BLaER1 treated with 17β-estradiol and CSF1 and Interleukin-3, amounts not matched to agents 10 nM and 100 nM (cell line): ENCODE data around the gene C1orf141.
A peak's percentile ranks its signal among the peaks of the same experiment; 100 is the strongest.

Experiments
- H3K27ac ChIP-seq, 11 experiments: shearing (Covaris generic); formaldehyde crosslinking; 2 replicates each; pipeline ENCODE4 v1.8.1; 2022
- H3K27me3 ChIP-seq, 11 experiments: shearing (Covaris generic); formaldehyde crosslinking; 2 replicates each; pipeline ENCODE4 v1.8.1; 2022
- H3K36me3 ChIP-seq, 11 experiments: shearing (Covaris generic); formaldehyde crosslinking; 2 replicates each; pipeline ENCODE4 v1.8.1; 2022
- H3K4me1 ChIP-seq, 10 experiments: shearing (Covaris generic); formaldehyde crosslinking; 2 replicates each; pipeline ENCODE4 v1.8.1; 2022
- H3K4me2 ChIP-seq, 11 experiments: shearing (Covaris generic); formaldehyde crosslinking; 2 replicates each; pipeline ENCODE4 v1.8.1; 2022
- H3K4me3 ChIP-seq, 10 experiments: shearing (Covaris generic); formaldehyde crosslinking; 2 replicates each; pipeline ENCODE4 v1.8.1; 2022
- H3K9ac ChIP-seq, 11 experiments: shearing (Covaris generic); formaldehyde crosslinking; 2 replicates each; pipeline ENCODE4 v1.8.1; 2022
- H3K9me3 ChIP-seq, 11 experiments: shearing (Covaris generic); formaldehyde crosslinking; replicated peaks in 1 of 11; 2 replicates each; pipeline ENCODE4 v1.8.1; 2022
- H4K20me1 ChIP-seq, 11 experiments: shearing (Covaris generic); formaldehyde crosslinking; 2 replicates each; pipeline ENCODE4 v1.8.1; 2022
- Cebpa-rat ChIP-seq, 11 experiments: shearing (Covaris generic); IDR thresholded peaks; 2 replicates each; pipeline ENCODE4 v1.8.1; 2022

The C1orf141 gene

GRCh38 chr1:67133177-67133576, 1.6 kb downstream of the C1orf141 start:
- Histone ChIP-seq H3K4me2 (no peak overlapping the region), H3K9ac (no peak overlapping the region), H3K27me3 (no peaks in the 10 kb centered on the region), H4K20me1 (no peaks in the 10 kb centered on the region), H3K4me1 (no peaks in the 10 kb centered on the region), H3K27ac (no peak overlapping the region), H3K9me3 (peaks cover 0 to 10% (median 6%) of the 10 kb centered on the region in 11 experiments; a peak in 4 of 22 replicates), H3K4me3 (no peak overlapping the region), H3K36me3 (no peaks in the 10 kb centered on the region)
- TF ChIP-seq Cebpa-rat (IDR thresholded peaks at IDR 0.05): no peak

- Histone ChIP-seq H3K4me3 (no peak overlapping the region), H3K4me2 (no peak overlapping the region), H3K36me3 (no peaks in the 10 kb centered on the region), H3K27me3 (no peaks in the 10 kb centered on the region), H3K9me3 (peaks cover 0 to 10% (median 6%) of the 10 kb centered on the region in 11 experiments; a peak in 4 of 22 replicates), H3K9ac (no peak overlapping the region), H3K27ac (no peak overlapping the region), H4K20me1 (no peaks in the 10 kb centered on the region), H3K4me1 (peaks cover 0 to 8% (median 0%) of the 10 kb centered on the region in 10 experiments; a peak in 3 of 20 replicates)
- TF ChIP-seq Cebpa-rat (IDR thresholded peaks at IDR 0.05): no peak
Observed at GRCh38 chr1:67130673-67131072, 4.1 kb downstream of the C1orf141 start.

DNA sequence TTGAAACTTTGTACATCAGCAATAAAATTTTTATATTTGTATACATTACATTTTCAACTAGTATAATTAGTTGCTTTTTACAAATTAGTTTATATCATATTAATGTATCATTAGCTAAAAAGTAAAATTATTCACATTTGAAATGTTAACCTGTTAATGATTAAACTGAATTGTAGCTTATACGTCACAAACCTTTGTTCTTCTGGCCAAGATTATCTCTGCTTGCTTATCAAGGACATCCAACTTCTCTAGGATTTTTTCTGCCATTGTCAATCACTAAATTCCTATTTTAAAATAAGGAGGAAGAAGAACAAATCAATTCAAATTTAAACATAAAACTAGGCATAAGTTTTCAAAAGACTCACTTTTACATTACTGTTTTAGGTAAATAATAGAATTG, 7.8 kb downstream of the C1orf141 start:
- H3K9ac ChIP-seq: no peak overlapping the region
- no peak for TF ChIP-seq Cebpa-rat (IDR thresholded peaks at IDR 0.05)
- no peak overlapping the region for H3K4me2 ChIP-seq
- no peaks in the 10 kb centered on the region for H4K20me1 ChIP-seq
- no peak overlapping the region for H3K4me3 ChIP-seq
- peaks cover 0 to 8% (median 0%) of the 10 kb centered on the region in 10 experiments; a peak in 3 of 20 replicates for H3K4me1 ChIP-seq
- no peaks in the 10 kb centered on the region for H3K27me3 ChIP-seq
- H3K9me3 ChIP-seq: no peaks in the 10 kb centered on the region
- H3K36me3 ChIP-seq: no peaks in the 10 kb centered on the region
- H3K27ac ChIP-seq: no peak overlapping the region

- H3K4me2 ChIP-seq: peak overlapping the region in 1 of 11 experiments; percentile 8; a peak in 1 of 22 replicates
Observed at GRCh38 chr1:67126111-67126746, 8.5 kb downstream of the C1orf141 start.

DNA sequence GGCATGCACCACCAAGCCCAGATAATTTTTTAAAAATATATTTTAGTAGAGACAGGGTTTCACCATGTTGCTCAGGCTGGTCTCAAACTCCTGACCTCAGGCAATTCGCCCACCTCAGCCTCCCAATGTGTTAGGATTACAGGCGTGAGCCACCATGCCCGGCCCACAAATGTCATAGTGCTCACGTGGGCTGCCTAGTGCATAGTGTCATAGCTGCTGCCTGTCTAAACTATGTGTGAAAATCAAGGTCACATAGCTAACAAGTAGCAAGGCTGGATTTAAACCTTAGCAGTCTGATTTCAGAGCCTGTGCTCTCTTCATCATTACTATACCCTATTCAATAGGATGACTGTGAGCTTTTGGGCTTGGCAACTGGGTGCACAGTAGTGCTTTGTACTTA, 10.3 kb downstream of the C1orf141 start:
- no peak for TF ChIP-seq Cebpa-rat (IDR thresholded peaks at IDR 0.05)
- no peak overlapping the region for H3K27ac ChIP-seq
- no peak overlapping the region for H3K4me3 ChIP-seq
- peaks cover 0 to 5% (median 0%) of the 10 kb centered on the region in 11 experiments; a peak in 2 of 22 replicates for H3K9me3 ChIP-seq
- no peaks in the 10 kb centered on the region for H3K36me3 ChIP-seq
- no peaks in the 10 kb centered on the region for H3K27me3 ChIP-seq
- peaks cover 0 to 8% (median 0%) of the 10 kb centered on the region in 10 experiments; a peak in 3 of 20 replicates for H3K4me1 ChIP-seq
- H3K4me2 ChIP-seq: no peak overlapping the region
- no peaks in the 10 kb centered on the region for H4K20me1 ChIP-seq
- H3K9ac ChIP-seq: no peak overlapping the region

More at GRCh38 chr1:67126111-67126746, 8.5 kb downstream of the C1orf141 start:
- Histone ChIP-seq H3K36me3 (no peaks in the 10 kb centered on the region), H4K20me1 (no peaks in the 10 kb centered on the region), H3K27ac (no peak overlapping the region), H3K4me1 (peaks cover 0 to 8% (median 0%) of the 10 kb centered on the region in 10 experiments; a peak in 3 of 20 replicates), H3K9me3 (no peaks in the 10 kb centered on the region), H3K27me3 (no peaks in the 10 kb centered on the region), H3K4me3 (no peak overlapping the region), H3K9ac (no peak overlapping the region)
- no peak for TF ChIP-seq Cebpa-rat (IDR thresholded peaks at IDR 0.05)

DNA sequence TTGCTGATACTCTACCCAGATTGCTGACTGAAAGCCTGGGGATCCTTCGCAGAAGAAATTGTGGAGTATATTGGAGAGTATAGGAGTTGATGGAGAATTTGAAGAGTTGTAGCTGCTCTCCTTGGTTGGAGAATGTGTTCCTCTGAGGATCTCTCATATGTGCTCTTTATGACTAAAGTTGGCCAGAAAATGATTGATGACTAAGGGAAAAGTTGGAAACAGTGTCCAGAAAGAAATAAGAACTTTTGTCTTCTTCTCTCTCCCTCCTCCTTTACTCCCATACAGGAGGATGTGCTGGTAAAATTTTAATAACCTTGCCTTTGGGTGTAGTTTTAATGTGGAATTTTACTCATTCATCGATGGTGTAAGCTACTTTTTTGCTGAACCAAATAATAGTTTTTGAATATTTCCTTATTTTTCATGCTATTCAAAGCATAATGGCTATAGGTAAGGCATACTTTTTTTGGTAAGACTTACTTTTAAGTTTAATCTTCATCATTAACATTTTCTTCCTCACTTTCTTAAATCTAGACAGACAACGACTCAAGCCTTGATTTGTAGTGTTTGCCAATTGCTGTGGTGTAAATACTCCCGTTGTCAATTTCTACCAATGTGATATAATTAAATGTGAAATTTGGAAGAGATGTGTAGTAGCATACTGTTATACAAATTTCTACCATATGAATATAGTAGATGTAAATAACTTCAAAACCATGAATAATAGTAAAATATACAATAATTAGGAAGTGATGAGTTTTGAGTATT, 13.7 kb downstream of the C1orf141 start:
- no peak for TF ChIP-seq Cebpa-rat (IDR thresholded peaks at IDR 0.05)
- peaks cover 0 to 6% (median 2%) of the 10 kb centered on the region in 10 experiments; a peak in 5 of 20 replicates for H3K4me1 ChIP-seq

GRCh38 chr1:67118646-67119045, 16.1 kb downstream of the C1orf141 start:
- Histone ChIP-seq H3K27me3 (no peaks in the 10 kb centered on the region), H3K27ac (no peak overlapping the region), H3K4me3 (no peak overlapping the region), H3K36me3 (peaks cover 0 to 3% (median 0%) of the 10 kb centered on the region in 11 experiments; a peak in 1 of 22 replicates), H3K9me3 (peaks cover 12 to 17% (median 13%) of the 10 kb centered on the region in 11 experiments), H3K9ac (no peak overlapping the region), H4K20me1 (no peaks in the 10 kb centered on the region), H3K4me2 (peak overlapping the region in 4 of 11 experiments; percentile 8 to 25 (median 11); a peak in 3 of 22 replicates), H3K4me1 (peaks cover 0 to 6% (median 0%) of the 10 kb centered on the region in 10 experiments; a peak in 2 of 20 replicates)
- TF ChIP-seq Cebpa-rat (IDR thresholded peaks at IDR 0.05): no peak

More for the DNA sequence above, 13.7 kb downstream of the C1orf141 start:
- peaks cover 0 to 5% (median 0%) of the 10 kb centered on the region in 11 experiments; a peak in 2 of 22 replicates for H3K9me3 ChIP-seq
- no peak overlapping the region for H3K27ac ChIP-seq
- H4K20me1 ChIP-seq: no peaks in the 10 kb centered on the region
- no peaks in the 10 kb centered on the region for H3K36me3 ChIP-seq
- H3K4me3 ChIP-seq: no peak overlapping the region
- no peak overlapping the region for H3K9ac ChIP-seq
- H3K27me3 ChIP-seq: no peaks in the 10 kb centered on the region
- no peak overlapping the region for H3K4me2 ChIP-seq

GRCh38 chr1:67118191-67118590, 16.6 kb downstream of the C1orf141 start:
- Histone ChIP-seq H3K36me3 (peaks cover 0 to 3% (median 0%) of the 10 kb centered on the region in 11 experiments; a peak in 1 of 22 replicates), H3K27ac (no peak overlapping the region), H3K9ac (no peak overlapping the region), H3K4me1 (peaks cover 0 to 10% (median 2%) of the 10 kb centered on the region in 10 experiments; a peak in 12 of 20 replicates), H3K4me2 (peak overlapping the region in 4 of 11 experiments; percentile 8 to 15 (median 11); a peak in 2 of 22 replicates), H3K27me3 (no peaks in the 10 kb centered on the region), H4K20me1 (no peaks in the 10 kb centered on the region), H3K4me3 (no peak overlapping the region), H3K9me3 (peaks cover 16 to 22% (median 18%) of the 10 kb centered on the region in 11 experiments)
- no peak for TF ChIP-seq Cebpa-rat (IDR thresholded peaks at IDR 0.05)

- H4K20me1 ChIP-seq: no peaks in the 10 kb centered on the region
- H3K27ac ChIP-seq: no peak overlapping the region
- no peak for TF ChIP-seq Cebpa-rat (IDR thresholded peaks at IDR 0.05)
- H3K36me3 ChIP-seq: peaks cover 0 to 3% (median 0%) of the 10 kb centered on the region in 11 experiments; a peak in 1 of 22 replicates
- no peak overlapping the region for H3K4me3 ChIP-seq
- no peak overlapping the region for H3K4me2 ChIP-seq
- no peak overlapping the region for H3K9ac ChIP-seq
- H3K27me3 ChIP-seq: no peaks in the 10 kb centered on the region
- H3K4me1 ChIP-seq: peaks cover 9 to 42% (median 22%) of the 10 kb centered on the region in 10 experiments; a peak in 19 of 20 replicates
- peaks cover 16 to 22% (median 18%) of the 10 kb centered on the region in 11 experiments for H3K9me3 ChIP-seq
Observed at GRCh38 chr1:67114162-67114561, 20.6 kb downstream of the C1orf141 start.
